Mesenchymal stem cell (in vitro differentiated cells and primary cell): ENCODE measurements around the gene SLC29A3.
A peak's percentile ranks its signal among the peaks of the same experiment; 100 is the strongest.

Experiments used
- DNase-seq: peaks from one replicate; pipeline ENCODE4 v3.0.0-alpha.2; 2013
- H2AFZ ChIP-seq: one replicate; pipeline ENCODE4 v1.6.1; 2013; ENCODE audit warnings: low read depth, mild to moderate bottlenecking, control low read depth, inconsistent platforms, low read length, moderate library complexity
- H2AK5ac ChIP-seq: 2 replicates; pipeline ENCODE4 v1.6.1; 2013; ENCODE audit warnings: low read length, moderate library complexity, mild to moderate bottlenecking, inconsistent platforms; ENCODE audit not compliant: severe bottlenecking
- H2BK120ac ChIP-seq: one replicate; pipeline ENCODE4 v1.6.1; 2013; ENCODE audit warnings: low read depth, mild to moderate bottlenecking, inconsistent platforms, low read length, moderate library complexity
- H2BK12ac ChIP-seq, 2 experiments: one replicate each; pipeline ENCODE4 v1.6.1; 2013; ENCODE audit warnings: inconsistent platforms in 2 of 2, low read length in 2 of 2, mild to moderate bottlenecking in 2 of 2, moderate library complexity in 2 of 2, control low read depth in 1 of 2
- H2BK15ac ChIP-seq: one replicate; pipeline ENCODE4 v1.6.1; 2013; ENCODE audit warnings: mild to moderate bottlenecking, low read depth, inconsistent platforms; ENCODE audit not compliant: poor library complexity, severe bottlenecking
- H2BK5ac ChIP-seq: 2 replicates; pipeline ENCODE4 v1.6.1; 2013; ENCODE audit warnings: low read depth, mild to moderate bottlenecking, low read length, control low read depth, inconsistent platforms; ENCODE audit not compliant: poor library complexity, severe bottlenecking
- H3K14ac ChIP-seq, 2 experiments: one replicate each; pipeline ENCODE4 v1.6.1; 2013; ENCODE audit warnings: inconsistent platforms in 2 of 2, low read length in 2 of 2, control low read depth in 1 of 2, mild to moderate bottlenecking in 1 of 2, moderate library complexity in 1 of 2
- H3K18ac ChIP-seq, 2 experiments: one replicate each; pipeline ENCODE4 v1.6.1; 2013; ENCODE audit warnings: inconsistent platforms in 2 of 2, low read length in 2 of 2, control low read depth in 1 of 2, low read depth in 1 of 2, mild to moderate bottlenecking in 1 of 2
- H3K23ac ChIP-seq, 2 experiments: one replicate each; pipeline ENCODE4 v1.6.1; 2013; ENCODE audit warnings: inconsistent platforms in 2 of 2, low read length in 2 of 2, mild to moderate bottlenecking in 2 of 2, moderate library complexity in 2 of 2, control low read depth in 1 of 2
- H3K27ac ChIP-seq: 2 replicates; pipeline ENCODE4 v1.5.1; 2013; ENCODE audit warnings: mild to moderate bottlenecking, moderate library complexity, low read length, control low read depth, inconsistent platforms; ENCODE audit not compliant: poor library complexity, severe bottlenecking
- H3K27me3 ChIP-seq, 2 experiments: 2 replicates each; pipeline versions ENCODE4 v1.6.1 to v1.7.0; 2013; ENCODE audit warnings: low read length in 2 of 2, mild to moderate bottlenecking in 2 of 2, moderate library complexity in 2 of 2, control low read depth in 1 of 2, inconsistent platforms in 1 of 2; ENCODE audit not compliant: control insufficient read depth in 1 of 2, insufficient read depth in 1 of 2
- H3K36me3 ChIP-seq, 2 experiments: 2 replicates each; pipeline versions ENCODE4 v1.6.1 to v1.7.0; 2013; ENCODE audit warnings: low read length in 2 of 2, control low read depth in 1 of 2, inconsistent platforms in 1 of 2, low read depth in 1 of 2, mild to moderate bottlenecking in 1 of 2; ENCODE audit not compliant: insufficient read depth in 2 of 2, control insufficient read depth in 1 of 2
- H3K4ac ChIP-seq, 2 experiments: one replicate each; pipeline ENCODE4 v1.6.1; 2013; ENCODE audit warnings: inconsistent platforms in 2 of 2, low read length in 2 of 2, mild to moderate bottlenecking in 2 of 2, moderate library complexity in 2 of 2, control low read depth in 1 of 2, low read depth in 1 of 2
- H3K4me1 ChIP-seq: 2 replicates; pipeline ENCODE4 v1.6.1; 2013; ENCODE audit warnings: low read depth, low read length, control low read depth; ENCODE audit not compliant: control insufficient read depth, insufficient read depth
- H3K4me2 ChIP-seq: 2 replicates; pipeline ENCODE4 v1.6.1; 2013; ENCODE audit warnings: low read length, mild to moderate bottlenecking, inconsistent platforms; ENCODE audit not compliant: poor library complexity, severe bottlenecking
- H3K4me3 ChIP-seq, 2 experiments: 2 replicates each; pipeline versions ENCODE4 v1.5.1 to v1.7.0; 2013; ENCODE audit warnings: low read length in 2 of 2, mild to moderate bottlenecking in 2 of 2, control low read depth in 1 of 2, low read depth in 1 of 2; ENCODE audit not compliant: insufficient read depth in 1 of 2
- H3K79me1 ChIP-seq: replicated peaks from 2 replicates; pipeline ENCODE4 v1.6.1; 2013; ENCODE audit warnings: mild to moderate bottlenecking, control low read depth, low read length, inconsistent platforms; ENCODE audit not compliant: poor library complexity, severe bottlenecking
- H3K9ac ChIP-seq: 2 replicates; pipeline ENCODE4 v1.7.0; 2013; ENCODE audit warnings: mild to moderate bottlenecking, low read length, moderate library complexity
- H3K9me3 ChIP-seq: 2 replicates; pipeline ENCODE4 v1.7.0; 2013; ENCODE audit warnings: mild to moderate bottlenecking, low read length; ENCODE audit not compliant: control insufficient read depth
- H4K8ac ChIP-seq: one replicate; pipeline ENCODE4 v1.6.1; 2013; ENCODE audit warnings: inconsistent platforms, mild to moderate bottlenecking, low read length, moderate library complexity
- H4K91ac ChIP-seq: one replicate; pipeline ENCODE4 v1.6.1; 2013; ENCODE audit warnings: mild to moderate bottlenecking, low read length, inconsistent platforms
- WGBS: methylation state at CpG from one replicate; pipeline ENCODE4 v1.1.7; 2013; ENCODE audit warnings: mixed read lengths; 5-methylcytosine and 5-hydroxymethylcytosine counted together

The SLC29A3 gene

GRCh38 chr10:71343392-71343773 is 24.3 kb downstream of the SLC29A3 start:
- Histone ChIP-seq H3K18ac (no peak overlapping the region), H2BK120ac (no peak overlapping the region), H3K27ac (no peak overlapping the region), H3K23ac (no peak overlapping the region), H3K14ac (no peak overlapping the region), H3K4ac (no peak overlapping the region), H2AK5ac (no peak overlapping the region), H4K91ac (no peak overlapping the region), H3K4me2 (no peak overlapping the region), H3K9me3 (no peaks in the 10 kb centered on the region), H3K36me3 (peaks cover 0 to 13% of the 10 kb centered on the region in 2 experiments), H3K9ac (no peak overlapping the region), H3K4me3 (no peak overlapping the region), H3K4me1 (peaks cover 10% of the 10 kb centered on the region), H4K8ac (no peak overlapping the region), H2BK15ac (no peak overlapping the region), H2BK12ac (no peak overlapping the region), H3K79me1 (no peaks in the 10 kb centered on the region), H2AFZ (no peak overlapping the region), H2BK5ac (no peak overlapping the region), H3K27me3 (peaks cover 7 to 33% of the 10 kb centered on the region in 2 experiments)
- 67% methylated on average over 5 of the region's 5 CpGs for WGBS
- peak; percentile 35 for DNase-seq

GRCh38 chr10:71344154-71344925 is 25.3 kb downstream of the SLC29A3 start:
- no peaks in the 10 kb centered on the region for H3K9me3 ChIP-seq
- no peak overlapping the region for H3K4me2 ChIP-seq
- H3K4me3 ChIP-seq: no peak overlapping the region
- peaks cover 0 to 6% of the 10 kb centered on the region in 2 experiments for H3K36me3 ChIP-seq
- H2AK5ac ChIP-seq: no peak overlapping the region
- peaks cover 13% of the 10 kb centered on the region for H3K4me1 ChIP-seq
- H3K4ac ChIP-seq: no peak overlapping the region
- no peak overlapping the region for H3K18ac ChIP-seq
- no peak overlapping the region for H4K91ac ChIP-seq
- H3K9ac ChIP-seq: no peak overlapping the region
- H3K79me1 ChIP-seq: no peaks in the 10 kb centered on the region
- H2AFZ ChIP-seq: no peak overlapping the region
- H2BK120ac ChIP-seq: no peak overlapping the region
- no peak overlapping the region for H3K14ac ChIP-seq
- WGBS: 71% methylated on average over 9 of the region's 9 CpGs
- H3K23ac ChIP-seq: no peak overlapping the region
- DNase-seq: no peak
- no peak overlapping the region for H2BK15ac ChIP-seq
- peaks cover 7 to 39% of the 10 kb centered on the region in 2 experiments for H3K27me3 ChIP-seq
- no peak overlapping the region for H2BK12ac ChIP-seq
- no peak overlapping the region for H4K8ac ChIP-seq
- H3K27ac ChIP-seq: no peak overlapping the region
- no peak overlapping the region for H2BK5ac ChIP-seq

GRCh38 chr10:71344993-71345480 is 26.0 kb downstream of the SLC29A3 start:
- peaks cover 7 to 45% of the 10 kb centered on the region in 2 experiments for H3K27me3 ChIP-seq
- 86% methylated on average over 1 of the region's 3 CpGs for WGBS
- H3K79me1 ChIP-seq: no peaks in the 10 kb centered on the region
- no peaks in the 10 kb centered on the region for H3K9me3 ChIP-seq
- H3K4me2 ChIP-seq: no peak overlapping the region
- no peak overlapping the region for H2AK5ac ChIP-seq
- H4K8ac ChIP-seq: no peak overlapping the region
- peaks cover 0 to under 1% of the 10 kb centered on the region in 2 experiments for H3K36me3 ChIP-seq
- H2BK5ac ChIP-seq: no peak overlapping the region
- H2BK12ac ChIP-seq: no peak overlapping the region
- H4K91ac ChIP-seq: no peak overlapping the region
- no peak overlapping the region for H2BK15ac ChIP-seq
- H3K18ac ChIP-seq: no peak overlapping the region
- no peak overlapping the region for H3K4me3 ChIP-seq
- no peak overlapping the region for H2BK120ac ChIP-seq
- H3K4me1 ChIP-seq: peaks cover 10% of the 10 kb centered on the region
- H3K9ac ChIP-seq: no peak overlapping the region
- H3K23ac ChIP-seq: no peak overlapping the region
- no peak overlapping the region for H3K14ac ChIP-seq
- H3K27ac ChIP-seq: no peak overlapping the region
- no peak overlapping the region for H2AFZ ChIP-seq
- no peak for DNase-seq
- no peak overlapping the region for H3K4ac ChIP-seq

- Histone ChIP-seq H2BK15ac (no peak overlapping the region), H3K23ac (no peak overlapping the region), H3K4ac (no peak overlapping the region), H2BK12ac (no peak overlapping the region), H4K91ac (no peak overlapping the region), H3K9ac (no peak overlapping the region), H2BK5ac (no peak overlapping the region), H3K27me3 (peaks cover 7 to 50% of the 10 kb centered on the region in 2 experiments), H3K14ac (peak overlapping the region in 1 of 2 experiments; percentile 46), H2BK120ac (no peak overlapping the region), H2AK5ac (no peak overlapping the region), H2AFZ (no peak overlapping the region), H3K27ac (no peak overlapping the region), H3K4me3 (no peak overlapping the region), H3K18ac (no peak overlapping the region), H3K79me1 (no peaks in the 10 kb centered on the region), H3K36me3 (no peaks in the 10 kb centered on the region), H3K4me1 (peaks cover 7% of the 10 kb centered on the region), H3K4me2 (no peak overlapping the region), H4K8ac (no peak overlapping the region), H3K9me3 (no peaks in the 10 kb centered on the region)
- no peak for DNase-seq
- 76% methylated on average over 10 of the region's 10 CpGs for WGBS
Measured at GRCh38 chr10:71345694-71346093, 26.6 kb downstream of the SLC29A3 start.
